NCI-H510A (cell line): ENCODE measurements around the gene TTLL1.

ENCODE experiments used
- DNase-seq: peaks from one replicate; lab custom pipeline; 2025; lab: John Stamatoyannopoulos, UW

Gene TTLL1

GRCh38 chr22:43088984-43089717 lies at the start of gene TTLL1:
TTLL1 (minus strand) TSS chr22:43089391; CDS start chr22:43075586, 13,805 bp downstream.
- DNase-seq: peak; percentile 82

- no peak for DNase-seq
Measured at GRCh38 chr22:43136801-43137200, 47.6 kb upstream of the TTLL1 start.

- DNase-seq: no peak
Measured at GRCh38 chr22:43136255-43136654, 47.1 kb upstream of the TTLL1 start.

- no peak for DNase-seq
Measured at GRCh38 chr22:43135565-43135964, 46.4 kb upstream of the TTLL1 start.

- DNase-seq: no peak
Measured at GRCh38 chr22:43134553-43134952, 45.4 kb upstream of the TTLL1 start.

GRCh38 chr22:43133401-43133800 lies 44.2 kb upstream of the TTLL1 start:
- DNase-seq: no peak

- DNase-seq: no peak
Measured at GRCh38 chr22:43131773-43132501, 42.7 kb upstream of the TTLL1 start.

GRCh38 chr22:43129426-43130425 lies 40.5 kb upstream of the TTLL1 start:
- DNase-seq: peak; percentile 49

GRCh38 chr22:43128928-43129424 lies 39.8 kb upstream of the TTLL1 start:
- peak; percentile 78 for DNase-seq

GRCh38 chr22:43128116-43128515 lies 38.9 kb upstream of the TTLL1 start:
- DNase-seq: no peak

- no peak for DNase-seq
Measured at GRCh38 chr22:43127166-43127908, 38.1 kb upstream of the TTLL1 start.

GRCh38 chr22:43126501-43127165 lies 37.4 kb upstream of the TTLL1 start:
- DNase-seq: no peak

GRCh38 chr22:43118953-43119458 lies 29.8 kb upstream of the TTLL1 start:
- no peak for DNase-seq

- DNase-seq: no peak
Measured at GRCh38 chr22:43118024-43118849, 29.0 kb upstream of the TTLL1 start.

- no peak for DNase-seq
Measured at GRCh38 chr22:43116932-43117331, 27.7 kb upstream of the TTLL1 start.

GRCh38 chr22:43114958-43115357 lies 25.8 kb upstream of the TTLL1 start:
- no peak for DNase-seq

- DNase-seq: no peak
Measured at GRCh38 chr22:43113526-43114251, 24.5 kb upstream of the TTLL1 start.

GRCh38 chr22:43110927-43111623 lies 21.9 kb upstream of the TTLL1 start:
- no peak for DNase-seq
